HG03432 (cell line): ENCODE measurements around the gene SNAI1.
"Not testable (repeated sequence)": the region's sequence is repeated elsewhere in the genome, so short reads cannot be mapped to it uniquely, and the experiment has no call there.

ENCODE experiments used
- ATAC-seq: cut with Tn5 transposase; IDR thresholded peaks from one replicate; pipeline ENCODE4 v1.9.1; 2021; ENCODE audit warnings: mild to moderate bottlenecking, moderate library complexity; ENCODE audit not compliant: unreplicated experiment

Gene SNAI1

GRCh38 chr20:49985617-49986016 is 2.8 kb downstream of the SNAI1 start:
- no peak for ATAC-seq

- no peak for ATAC-seq
These were observed 3.3 kb downstream of the SNAI1 start for GRCh38 chr20:49986049-49986448.

GRCh38 chr20:49987015-49987867 is 4.5 kb downstream of the SNAI1 start:
- ATAC-seq = no peak

- ATAC-seq = no peak
These were observed 5.3 kb downstream of the SNAI1 start for GRCh38 chr20:49987868-49988690.

GRCh38 chr20:49989234-49990065 is 6.7 kb downstream of the SNAI1 start:
- ATAC-seq = no peak

GRCh38 chr20:49990271-49990720 is 7.5 kb downstream of the SNAI1 start:
- no peak for ATAC-seq

GRCh38 chr20:49993301-49993751 is 10.5 kb downstream of the SNAI1 start:
- no peak for ATAC-seq

- ATAC-seq = no peak
These were observed 12.8 kb downstream of the SNAI1 start for GRCh38 chr20:49995586-49995985.

GRCh38 chr20:49998478-49999188 is 15.9 kb downstream of the SNAI1 start:
- not testable (repeated sequence) for ATAC-seq

GRCh38 chr20:49999329-49999728 is 16.5 kb downstream of the SNAI1 start:
- ATAC-seq = peak; percentile 82

GRCh38 chr20:50000548-50001222 is 17.9 kb downstream of the SNAI1 start:
- ATAC-seq = not testable (repeated sequence)

GRCh38 chr20:50001784-50002311 is 19.1 kb downstream of the SNAI1 start:
- no peak for ATAC-seq

- ATAC-seq = no peak
These were observed 20.5 kb downstream of the SNAI1 start for GRCh38 chr20:50003253-50003656.

GRCh38 chr20:50004229-50004628 is 21.4 kb downstream of the SNAI1 start:
- ATAC-seq = no peak

- no peak for ATAC-seq
These were observed 22.7 kb downstream of the SNAI1 start for GRCh38 chr20:50005471-50005981.

- no peak for ATAC-seq
These were observed 24.6 kb downstream of the SNAI1 start for GRCh38 chr20:50007369-50007768.

- no peak for ATAC-seq
These were observed 25.2 kb downstream of the SNAI1 start for GRCh38 chr20:50008007-50008406.

- no peak for ATAC-seq
These were observed 27.0 kb downstream of the SNAI1 start for GRCh38 chr20:50009521-50010454.
